ENCODE measurements around the gene COL9A3.

- no peak for TF ChIP-seq CTCF (IDR thresholded peaks at IDR 0.05; ENCODE audit: poor library complexity)
- TF ChIP-seq EZH2 (IDR thresholded peaks at IDR 0.05; ENCODE audit: borderline replicate concordance) = no peak
- TF ChIP-seq EZH2phosphoT487 (IDR thresholded peaks at IDR 0.05; ENCODE audit: low read depth, severe bottlenecking, unreplicated experiment) = no peak
These were observed 38.0 kb upstream of the COL9A3 start for GRCh38 chr20:62778601-62779416.

Measured in hepatocyte (in vitro differentiated cells).